Measurements from ENCODE around the gene SLMAP. TPM values are rescaled to one million over a fixed set of nuclear protein-coding genes. Genes with fewer than 3 reads are reported as not detected.

Gene SLMAP
- total and polyA plus RNA-seq, 10 donors: 7.8 to 77.3 (median 62.9) TPM

DNA sequence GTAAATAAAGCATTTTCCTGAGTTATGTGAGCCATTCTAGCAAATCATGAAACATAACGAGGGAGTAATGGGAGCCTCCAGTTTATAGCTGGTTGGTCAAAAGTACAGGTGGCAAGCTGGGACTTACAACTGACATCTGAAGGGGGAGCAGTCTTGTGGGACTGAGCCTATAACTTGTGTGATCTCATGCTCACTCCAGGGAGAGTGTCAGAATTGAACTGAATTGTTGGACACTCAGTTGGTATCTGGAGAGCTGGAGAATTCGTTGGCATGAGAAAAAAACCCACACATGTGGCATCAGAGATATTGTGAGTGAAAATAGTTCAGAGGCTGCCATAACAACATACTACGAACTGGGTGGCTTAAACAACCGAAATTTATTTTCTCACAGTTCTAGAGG lies 40.4 kb upstream of the SLMAP start:
- intact Hi-C loops (cut with DNase I; ENCODE audit: low total_unique reads): no loop called here
- H3K9me3 ChIP-seq: no peaks in the 10 kb centered on the region
- no peak overlapping the region for H3K27ac ChIP-seq
- 84 to 93% (median 90%) methylated on average over 4 of the region's 4 CpGs for WGBS, 5 donors
- H3K36me3 ChIP-seq: no peaks in the 10 kb centered on the region
- DNase-seq: no peak
- no peaks in the 10 kb centered on the region for H3K4me1 ChIP-seq
- H3K27me3 ChIP-seq (replicated peaks in 1 of 7): no peaks in the 10 kb centered on the region
- TF ChIP-seq POLR2A (IDR thresholded peaks at IDR 0.05): no peak
- TF ChIP-seq POLR2AphosphoS5 (IDR thresholded peaks at IDR 0.05): no peak
- TF ChIP-seq, protein P1, sequence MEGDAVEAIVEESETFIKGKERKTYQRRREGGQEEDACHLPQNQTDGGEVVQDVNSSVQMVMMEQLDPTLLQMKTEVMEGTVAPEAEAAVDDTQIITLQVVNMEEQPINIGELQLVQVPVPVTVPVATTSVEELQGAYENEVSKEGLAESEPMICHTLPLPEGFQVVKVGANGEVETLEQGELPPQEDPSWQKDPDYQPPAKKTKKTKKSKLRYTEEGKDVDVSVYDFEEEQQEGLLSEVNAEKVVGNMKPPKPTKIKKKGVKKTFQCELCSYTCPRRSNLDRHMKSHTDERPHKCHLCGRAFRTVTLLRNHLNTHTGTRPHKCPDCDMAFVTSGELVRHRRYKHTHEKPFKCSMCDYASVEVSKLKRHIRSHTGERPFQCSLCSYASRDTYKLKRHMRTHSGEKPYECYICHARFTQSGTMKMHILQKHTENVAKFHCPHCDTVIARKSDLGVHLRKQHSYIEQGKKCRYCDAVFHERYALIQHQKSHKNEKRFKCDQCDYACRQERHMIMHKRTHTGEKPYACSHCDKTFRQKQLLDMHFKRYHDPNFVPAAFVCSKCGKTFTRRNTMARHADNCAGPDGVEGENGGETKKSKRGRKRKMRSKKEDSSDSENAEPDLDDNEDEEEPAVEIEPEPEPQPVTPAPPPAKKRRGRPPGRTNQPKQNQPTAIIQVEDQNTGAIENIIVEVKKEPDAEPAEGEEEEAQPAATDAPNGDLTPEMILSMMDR (IDR thresholded peaks at IDR 0.05 in 8 of 11, conservative IDR thresholded peaks at IDR 0.05 in 3 of 11): no peak
- no peak overlapping the region for H3K4me3 ChIP-seq

- Histone ChIP-seq H3K36me3 (no peaks in the 10 kb centered on the region), H3K27ac (no peak overlapping the region), H3K4me3 (no peak overlapping the region), H3K9me3 (no peaks in the 10 kb centered on the region), H3K27me3 (replicated peaks in 1 of 7) (no peaks in the 10 kb centered on the region), H3K4me1 (no peaks in the 10 kb centered on the region)
- no peak for DNase-seq
- intact Hi-C loops (cut with DNase I; ENCODE audit: low total_unique reads): no loop called here
- TF ChIP-seq, protein P1 (IDR thresholded peaks at IDR 0.05 in 8 of 11, conservative IDR thresholded peaks at IDR 0.05 in 3 of 11): no peak
- no peak for TF ChIP-seq POLR2A (IDR thresholded peaks at IDR 0.05)
- no peak for TF ChIP-seq POLR2AphosphoS5 (IDR thresholded peaks at IDR 0.05)
- WGBS, 5 donors: 91 to 96% (median 93%) methylated on average over 6 of the region's 6 CpGs
These were observed 38.8 kb upstream of the SLMAP start for GRCh38 chr3:57717205-57717868.

- DNase-seq: no peak
- Histone ChIP-seq H3K4me1 (no peaks in the 10 kb centered on the region), H3K4me3 (no peak overlapping the region), H3K27ac (no peak overlapping the region), H3K9me3 (no peaks in the 10 kb centered on the region), H3K36me3 (no peaks in the 10 kb centered on the region), H3K27me3 (replicated peaks in 1 of 7) (no peaks in the 10 kb centered on the region)
- 78 to 95% (median 93%) methylated on average over 1 of the region's 1 CpG for WGBS, 5 donors
- intact Hi-C loops (cut with DNase I; ENCODE audit: low total_unique reads): no loop called here
- TF ChIP-seq POLR2A (IDR thresholded peaks at IDR 0.05): no peak
- TF ChIP-seq, protein P1 (IDR thresholded peaks at IDR 0.05 in 8 of 11, conservative IDR thresholded peaks at IDR 0.05 in 3 of 11): no peak
- no peak for TF ChIP-seq POLR2AphosphoS5 (IDR thresholded peaks at IDR 0.05)
These were observed 38.0 kb upstream of the SLMAP start for GRCh38 chr3:57718118-57718517.

- TF ChIP-seq POLR2AphosphoS5 (IDR thresholded peaks at IDR 0.05) (no peak), POLR2A (IDR thresholded peaks at IDR 0.05) (no peak)
- TF ChIP-seq, protein P1 (IDR thresholded peaks at IDR 0.05 in 8 of 11, conservative IDR thresholded peaks at IDR 0.05 in 3 of 11): no peak
- Histone ChIP-seq H3K27ac (no peak overlapping the region), H3K27me3 (replicated peaks in 1 of 7) (peaks cover 0 to 4% (median 0%) of the 10 kb centered on the region in 7 donors), H3K4me1 (peaks cover 0 to 4% (median 0%) of the 10 kb centered on the region in 6 donors), H3K36me3 (no peaks in the 10 kb centered on the region), H3K9me3 (no peaks in the 10 kb centered on the region), H3K4me3 (no peak overlapping the region)
- intact Hi-C loops (cut with DNase I; ENCODE audit: low total_unique reads): no loop called here
- DNase-seq: no peak
These were observed 29.7 kb upstream of the SLMAP start for GRCh38 chr3:57726397-57726796.
